RWPE2 (cell line): ENCODE results near the gene WSCD1.

Experiments
- ATAC-seq: fragments of 200-7000 bp; cut with Tn5 transposase; 3 replicates; pipeline ENCODE4 v1.9.1; 2021; ENCODE audit warnings: low read depth
- DNase-seq: peaks from one replicate; pipeline ENCODE4 v3.0.0-alpha.2; 2020; ENCODE audit warnings: low spot score
- H3K27ac ChIP-seq: fragments of 450-650 bp; 2 replicates; pipeline ENCODE4 v1.5.1; 2017; ENCODE audit warnings: mild to moderate bottlenecking; ENCODE audit not compliant: poor library complexity, severe bottlenecking
- H3K27me3 ChIP-seq: fragments of 250-450 bp; sonication (Bioruptor Pico); 2 replicates; pipeline ENCODE4 v1.5.1; 2021; ENCODE audit warnings: mild to moderate bottlenecking, moderate library complexity; ENCODE audit not compliant: insufficient read depth, poor library complexity, severe bottlenecking
- H3K36me3 ChIP-seq: fragments of 250-450 bp; sonication (Bioruptor Pico); 2 replicates; pipeline ENCODE4 v1.5.1; 2020; ENCODE audit warnings: low read depth, mild to moderate bottlenecking, moderate library complexity
- H3K4me1 ChIP-seq: fragments of 250-450 bp; sonication (Bioruptor Pico); 2 replicates; pipeline ENCODE4 v1.5.1; 2021; ENCODE audit warnings: mild to moderate bottlenecking, moderate library complexity; ENCODE audit not compliant: insufficient read depth, poor library complexity, severe bottlenecking
- H3K4me3 ChIP-seq: fragments of 250-450 bp; sonication (Bioruptor Pico); 2 replicates; pipeline ENCODE4 v1.5.1; 2021; ENCODE audit warnings: mild to moderate bottlenecking, moderate library complexity; ENCODE audit not compliant: severe bottlenecking
- H3K9me3 ChIP-seq: fragments of 250-450 bp; sonication (Bioruptor Pico); 2 replicates; pipeline ENCODE4 v1.5.1; 2021; ENCODE audit warnings: mild to moderate bottlenecking, moderate library complexity; ENCODE audit not compliant: severe bottlenecking
- CTCF ChIP-seq: fragments of 450-650 bp; IDR thresholded peaks from one replicate; pipeline ENCODE4 v1.5.1; 2017; ENCODE audit warnings: mild to moderate bottlenecking, moderate library complexity; ENCODE audit not compliant: poor library complexity, severe bottlenecking

WSCD1 gene

GRCh38 chr17:6126768-6127167 lies 56.6 kb downstream of the WSCD1 start:
- Histone ChIP-seq H3K27ac (no peak overlapping the region), H3K27me3 (peaks cover 17% of the 10 kb centered on the region), H3K36me3 (no peaks in the 10 kb centered on the region), H3K4me1 (no peaks in the 10 kb centered on the region), H3K4me3 (no peak overlapping the region), H3K9me3 (no peaks in the 10 kb centered on the region)
- TF ChIP-seq CTCF: no peak
- DNase-seq (no peak), ATAC-seq (no peak)

GRCh38 chr17:6134721-6135120 lies 64.5 kb downstream of the WSCD1 start:
- DNase-seq (no peak), ATAC-seq (no peak)
- H3K4me1 ChIP-seq: no peaks in the 10 kb centered on the region
- no peak overlapping the region for H3K4me3 ChIP-seq
- peaks cover 34% of the 10 kb centered on the region for H3K27me3 ChIP-seq
- TF ChIP-seq CTCF: no peak
- no peaks in the 10 kb centered on the region for H3K36me3 ChIP-seq
- no peaks in the 10 kb centered on the region for H3K9me3 ChIP-seq
- no peak overlapping the region for H3K27ac ChIP-seq

DNA sequence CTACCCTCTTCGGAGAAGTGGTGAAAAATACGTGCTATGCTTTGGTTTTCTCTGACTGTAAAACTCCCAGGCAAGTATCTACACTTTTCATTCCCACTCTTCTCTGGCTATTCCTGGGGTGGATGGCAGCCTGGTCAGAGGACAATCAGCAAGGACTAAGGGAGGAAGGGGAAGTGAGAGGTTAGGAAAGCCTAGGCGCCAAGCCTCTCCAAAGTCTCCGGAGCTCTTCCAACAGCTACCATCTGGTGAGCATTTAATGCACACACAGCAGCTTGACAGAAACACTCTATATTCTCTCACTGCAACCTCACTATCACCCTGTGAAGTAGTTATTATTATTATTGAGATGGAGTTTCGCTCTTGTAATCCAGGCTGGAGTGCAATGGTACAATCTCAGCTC lies 65.1 kb downstream of the WSCD1 start:
- ATAC-seq (no peak), DNase-seq (no peak)
- no peak for TF ChIP-seq CTCF
- no peaks in the 10 kb centered on the region for H3K4me1 ChIP-seq
- no peak overlapping the region for H3K27ac ChIP-seq
- no peaks in the 10 kb centered on the region for H3K9me3 ChIP-seq
- peaks cover 37% of the 10 kb centered on the region for H3K27me3 ChIP-seq
- no peaks in the 10 kb centered on the region for H3K36me3 ChIP-seq
- no peak overlapping the region for H3K4me3 ChIP-seq

GRCh38 chr17:6135996-6136395 lies 65.8 kb downstream of the WSCD1 start:
- Histone ChIP-seq H3K27ac (no peak overlapping the region), H3K9me3 (no peaks in the 10 kb centered on the region), H3K36me3 (no peaks in the 10 kb centered on the region), H3K4me3 (no peak overlapping the region), H3K27me3 (peaks cover 37% of the 10 kb centered on the region), H3K4me1 (no peaks in the 10 kb centered on the region)
- no peak for TF ChIP-seq CTCF
- DNase-seq (no peak), ATAC-seq (no peak)

GRCh38 chr17:6137716-6138502 lies 67.7 kb downstream of the WSCD1 start:
- Histone ChIP-seq H3K4me1 (no peaks in the 10 kb centered on the region), H3K27me3 (peaks cover 42% of the 10 kb centered on the region), H3K27ac (no peak overlapping the region), H3K4me3 (no peak overlapping the region), H3K9me3 (no peaks in the 10 kb centered on the region), H3K36me3 (no peaks in the 10 kb centered on the region)
- ATAC-seq (no peak), DNase-seq (no peak)
- no peak for TF ChIP-seq CTCF
